Bone marrow (tissue), 2 donors: ENCODE results near the gene ALOX5AP.
"Not testable (repeated sequence)": the region's sequence is repeated elsewhere in the genome, so short reads cannot be mapped to it uniquely, and the experiment has no call there.

Source experiments
- DNase-seq, 2 donors: peaks; one replicate each; lab custom pipeline; 2025; lab: John Stamatoyannopoulos, UW

ALOX5AP gene

DNA sequence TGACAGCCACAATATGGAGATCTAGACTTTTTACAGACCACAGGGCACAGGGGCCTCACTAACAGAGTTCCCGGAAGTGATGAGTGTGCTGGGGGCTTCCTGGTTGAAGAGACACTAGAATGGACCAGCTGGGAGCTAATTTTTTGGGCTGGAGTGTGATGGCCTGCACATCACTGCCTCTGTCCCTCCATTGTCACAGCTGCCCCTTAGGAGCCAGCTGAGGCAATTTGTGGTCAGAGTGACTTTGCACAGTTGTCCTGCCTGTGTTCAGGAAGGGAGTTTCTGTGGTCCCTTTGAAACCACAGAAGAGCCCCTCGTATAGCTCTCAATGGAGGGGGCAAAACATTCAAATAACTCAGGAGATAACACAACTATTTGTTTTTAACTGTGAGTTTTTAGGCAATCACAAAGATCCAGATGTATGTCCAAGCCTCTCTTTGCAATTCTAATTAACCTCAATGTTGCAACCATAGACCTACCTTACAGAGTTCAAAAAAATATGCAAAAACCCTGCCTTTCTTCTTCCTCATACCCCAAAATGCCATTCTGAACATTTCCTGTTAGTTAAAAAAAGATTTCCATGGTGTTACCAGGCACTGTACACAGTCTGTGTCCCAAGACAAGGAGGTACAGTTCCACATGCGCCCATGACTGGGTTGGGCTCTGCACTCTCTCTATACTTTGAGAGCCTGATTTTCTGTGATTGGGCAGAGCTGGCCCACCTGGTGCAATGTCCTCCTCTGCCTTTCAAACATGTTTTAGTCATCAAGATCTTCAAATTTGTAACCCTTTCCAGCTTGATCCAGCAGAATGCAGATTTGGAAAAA is 2.4 kb downstream of the ALOX5AP start:
- peak in 1 of 2 donors; percentile 56 for DNase-seq

DNA sequence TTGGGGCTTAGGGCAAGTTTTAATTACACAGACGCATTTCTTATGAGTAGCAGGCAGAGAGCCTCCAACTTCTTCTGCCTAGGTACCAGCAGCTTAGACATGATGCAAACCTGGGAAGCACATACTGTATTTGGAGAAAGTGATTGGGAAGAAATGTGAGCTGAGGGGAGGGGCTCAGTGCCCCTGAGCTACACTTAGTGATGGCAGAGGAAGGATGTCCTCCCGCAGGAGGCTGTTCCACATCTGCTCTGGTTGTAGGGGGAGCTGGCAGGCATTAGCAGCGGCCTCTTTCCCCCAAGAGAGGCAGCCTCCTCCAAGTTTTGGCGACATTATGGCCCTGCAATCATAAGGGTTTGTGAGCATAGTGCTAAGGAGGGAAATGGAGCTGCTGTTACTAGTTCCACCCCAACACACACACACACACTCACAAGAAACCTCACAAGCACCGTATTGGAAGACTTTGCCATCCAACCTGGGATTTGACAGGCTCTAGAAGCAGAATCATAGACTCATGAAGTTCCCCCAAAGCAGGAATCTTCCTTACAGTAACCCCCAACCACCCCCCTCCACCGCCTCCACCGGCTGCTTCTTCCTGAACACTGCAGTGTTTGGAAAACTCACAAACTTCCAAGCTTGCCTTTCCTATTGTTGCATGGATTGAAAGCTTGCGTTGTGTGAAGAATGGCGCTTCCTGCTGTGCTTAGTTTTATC is 3.3 kb downstream of the ALOX5AP start:
- DNase-seq = no peak

DNA sequence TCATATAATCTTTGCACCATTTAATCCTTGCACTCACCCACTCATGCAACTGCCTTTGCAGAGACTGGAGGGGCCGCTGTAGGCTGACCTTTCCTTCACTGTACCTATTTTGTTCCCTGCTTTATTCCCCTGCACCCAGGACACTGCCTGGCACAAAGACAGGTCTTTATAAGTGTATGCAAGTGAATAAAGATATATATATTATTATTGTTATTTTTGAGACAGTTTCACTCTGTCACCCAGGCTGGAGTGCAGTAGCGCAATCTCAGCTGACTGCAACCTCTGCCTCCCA is 3.8 kb downstream of the ALOX5AP start:
- DNase-seq = no peak

DNA sequence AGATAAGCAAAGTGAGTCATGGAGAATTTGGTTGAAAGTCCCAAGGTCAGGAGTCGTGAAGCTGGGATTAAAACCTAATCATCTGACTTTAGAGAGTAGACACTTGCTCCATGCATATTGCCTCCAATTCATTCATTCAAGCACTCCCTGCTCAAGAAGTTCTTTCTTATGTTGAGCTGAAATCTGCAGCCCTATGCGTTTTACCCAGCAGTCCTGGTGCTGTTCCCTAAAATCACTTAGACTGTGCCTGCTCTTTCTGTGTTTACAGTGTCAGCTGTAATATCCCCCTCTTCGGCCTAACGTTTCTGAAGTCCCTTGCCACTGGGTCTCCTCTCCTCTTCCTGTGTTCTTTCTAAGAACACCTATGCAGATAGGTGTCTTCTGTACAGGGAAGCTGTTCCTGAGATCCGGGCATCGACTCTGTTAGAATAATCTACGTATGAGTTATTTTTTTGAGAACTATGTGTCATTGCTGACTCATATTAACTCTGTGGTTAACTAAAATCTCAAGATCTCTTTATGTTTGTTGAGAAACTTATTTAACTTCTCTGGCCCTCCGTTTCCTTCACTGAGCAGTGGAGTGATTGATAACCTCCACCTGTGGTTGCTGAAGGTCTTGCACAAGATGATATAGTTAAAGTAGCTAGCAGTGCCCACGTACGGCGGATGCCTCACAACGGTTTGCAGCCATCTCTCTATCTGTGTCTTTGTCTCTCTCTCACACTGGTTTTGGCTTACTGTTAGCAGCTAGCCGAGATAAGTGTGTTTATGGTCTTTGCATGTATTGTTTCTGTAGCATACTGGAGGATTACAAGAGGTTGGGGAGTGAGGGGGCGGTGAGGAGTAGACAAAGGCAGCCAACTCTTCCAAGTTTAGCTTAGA is 4.7 kb downstream of the ALOX5AP start:
- peak; percentile 31 to 83 for DNase-seq

DNA sequence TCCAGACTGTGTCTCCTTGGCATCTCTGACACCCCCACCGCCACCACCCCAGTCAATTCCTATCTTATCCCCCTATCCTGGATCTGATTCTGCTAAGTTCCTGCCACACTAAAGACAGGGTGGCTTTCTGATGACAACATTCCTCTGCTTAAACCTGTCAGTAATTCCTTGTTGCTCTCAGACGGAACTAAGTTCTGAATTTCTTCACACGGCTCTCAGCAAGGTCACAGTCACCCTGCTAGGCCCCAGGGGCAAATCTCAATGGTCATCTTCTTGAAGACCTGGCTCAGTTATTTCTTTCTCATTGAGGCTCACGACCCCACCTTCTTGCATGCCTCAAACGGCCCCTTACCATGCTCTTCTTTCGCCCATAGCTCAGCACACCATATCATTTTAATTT is 7.6 kb downstream of the ALOX5AP start:
- no peak for DNase-seq

DNA sequence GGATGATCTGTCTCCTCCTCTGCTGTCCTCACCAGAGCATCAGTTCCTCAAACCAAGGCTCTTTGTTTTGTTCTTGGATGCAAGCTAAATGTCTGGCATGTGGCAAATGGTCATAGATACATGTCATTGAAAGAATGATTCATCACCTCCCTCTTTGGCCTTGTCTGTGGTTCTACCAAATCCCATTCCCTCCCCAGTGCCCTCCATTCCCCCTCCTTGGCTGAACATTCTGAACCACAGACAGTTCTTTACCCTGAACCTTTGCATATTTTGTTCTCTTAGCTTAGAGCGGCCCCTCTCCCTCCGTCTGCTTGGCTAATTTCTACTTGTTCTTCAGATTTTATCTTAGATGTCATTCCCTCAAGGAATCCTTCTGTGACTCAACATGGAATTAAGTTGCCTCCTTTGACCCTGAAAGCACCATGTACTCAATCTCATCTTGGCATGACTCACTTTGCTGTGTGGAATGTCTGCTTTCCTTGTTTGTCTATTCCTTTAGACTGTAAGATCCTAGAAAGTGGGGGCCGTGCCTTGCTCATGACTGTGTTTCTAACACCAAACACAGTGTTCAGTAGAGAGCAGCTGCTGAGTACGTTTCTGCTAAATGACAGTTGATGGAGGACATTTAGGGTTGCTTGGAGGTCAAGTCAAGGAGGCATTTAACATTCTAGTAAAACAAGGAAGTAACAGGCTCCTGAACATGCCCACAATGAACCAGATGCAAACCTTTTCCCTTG is 8.1 kb downstream of the ALOX5AP start:
- DNase-seq = peak in 1 of 2 donors; percentile 8

DNA sequence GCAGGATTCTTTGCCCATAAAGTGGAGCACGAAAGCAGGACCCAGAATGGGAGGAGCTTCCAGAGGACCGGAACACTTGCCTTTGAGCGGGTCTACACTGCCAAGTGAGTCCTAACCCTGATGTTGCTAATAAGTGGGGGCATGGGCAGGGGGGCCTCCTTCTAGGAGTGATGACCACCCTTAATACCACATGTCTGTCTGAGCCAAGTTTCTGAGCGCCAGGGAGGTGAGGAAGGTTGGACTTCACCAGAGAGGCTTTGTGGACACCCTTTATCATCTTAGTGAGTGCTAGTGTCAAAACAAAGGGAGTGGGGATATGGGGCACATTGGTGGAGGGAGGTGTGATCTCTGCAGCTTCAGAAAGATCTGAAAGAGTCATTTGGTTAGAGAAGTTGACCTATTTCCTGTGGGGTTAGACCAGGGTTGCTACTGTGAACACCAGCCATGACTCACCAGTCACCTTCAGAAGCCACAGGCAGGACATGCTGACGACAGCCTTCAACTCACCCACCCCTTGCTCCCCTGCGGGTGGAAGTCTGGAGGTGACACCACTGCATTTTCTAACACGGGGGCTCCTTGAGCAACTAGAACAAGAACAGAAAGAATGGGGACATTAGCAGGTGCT is 8.8 kb downstream of the ALOX5AP start:
- DNase-seq = peak in 1 of 2 donors; percentile 98

DNA sequence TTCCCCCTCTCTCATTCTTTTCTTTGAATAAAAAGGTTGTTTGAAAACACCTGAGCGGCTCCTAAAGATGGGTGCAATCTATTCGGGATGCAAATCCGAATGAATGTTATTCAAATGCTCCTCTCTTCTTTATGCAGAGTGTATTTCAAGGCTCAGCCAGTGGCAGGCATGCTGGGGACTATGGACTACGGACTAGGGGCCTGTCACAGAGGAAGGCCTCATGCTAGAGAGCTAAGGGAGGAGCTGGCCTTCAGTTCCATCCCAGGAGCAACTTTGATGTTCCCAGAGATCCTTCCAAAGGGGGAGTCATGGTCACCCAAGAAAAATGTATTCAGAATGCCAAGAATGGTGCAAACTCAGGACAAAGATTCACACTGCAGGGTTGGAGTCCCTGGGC is 9.3 kb downstream of the ALOX5AP start:
- DNase-seq = no peak

DNA sequence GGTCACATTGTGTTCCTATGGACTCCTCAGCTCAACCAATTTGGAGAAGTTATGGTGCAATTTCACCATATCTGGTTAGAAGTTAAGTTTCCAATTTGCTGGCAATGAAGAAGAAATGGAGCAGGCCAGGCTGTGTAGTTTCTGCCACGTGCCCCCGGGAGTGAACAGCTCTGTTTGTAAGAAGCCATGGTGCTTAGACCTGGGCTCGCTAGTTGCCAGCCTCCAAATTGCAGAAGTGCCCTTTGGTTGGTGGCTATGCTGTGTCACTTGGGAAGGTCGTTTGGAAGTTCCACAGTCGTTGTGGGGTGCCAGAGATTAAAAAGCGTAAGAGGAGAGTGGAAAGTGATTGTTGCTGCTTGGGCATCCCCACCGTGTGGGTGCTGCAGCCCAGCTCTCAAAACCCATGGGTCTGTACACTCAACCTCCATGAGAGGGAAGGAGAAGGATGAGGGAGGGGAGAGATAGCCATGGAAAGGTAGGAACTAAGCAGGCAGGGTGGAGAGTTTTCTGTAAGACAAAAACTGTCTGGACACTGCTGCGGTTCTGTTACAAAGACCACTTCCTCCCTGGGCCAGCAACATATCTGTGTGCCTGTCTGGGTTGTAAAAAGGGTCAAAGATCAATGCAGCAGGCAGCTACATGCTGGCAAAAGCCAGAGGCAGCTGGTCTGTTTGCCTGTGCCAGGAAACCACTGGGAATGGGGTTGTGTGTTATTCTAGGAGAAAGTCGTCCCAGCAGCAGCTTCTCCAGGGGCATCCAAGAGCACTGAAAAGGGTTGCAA is 10.8 kb downstream of the ALOX5AP start:
- DNase-seq = peak; percentile 16 to 19

DNA sequence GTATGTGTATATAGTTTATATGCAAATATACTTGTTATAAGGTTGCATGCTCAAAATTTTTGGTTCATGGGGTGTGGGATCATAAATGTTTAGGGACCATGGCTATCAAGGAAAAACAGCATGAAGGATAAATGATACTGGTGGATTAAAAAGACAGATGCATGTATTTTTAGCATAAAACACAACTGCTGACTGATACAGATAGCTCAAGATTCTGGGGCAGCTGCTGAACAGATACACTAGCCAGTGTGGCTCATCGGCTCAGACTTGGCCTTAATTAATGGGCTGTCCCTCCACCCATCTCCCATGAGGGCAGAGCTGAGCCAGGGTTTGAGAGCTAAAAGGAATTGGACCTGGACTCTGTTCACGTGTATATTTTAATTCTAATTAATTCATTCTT is 11.4 kb downstream of the ALOX5AP start:
- no peak for DNase-seq

DNA sequence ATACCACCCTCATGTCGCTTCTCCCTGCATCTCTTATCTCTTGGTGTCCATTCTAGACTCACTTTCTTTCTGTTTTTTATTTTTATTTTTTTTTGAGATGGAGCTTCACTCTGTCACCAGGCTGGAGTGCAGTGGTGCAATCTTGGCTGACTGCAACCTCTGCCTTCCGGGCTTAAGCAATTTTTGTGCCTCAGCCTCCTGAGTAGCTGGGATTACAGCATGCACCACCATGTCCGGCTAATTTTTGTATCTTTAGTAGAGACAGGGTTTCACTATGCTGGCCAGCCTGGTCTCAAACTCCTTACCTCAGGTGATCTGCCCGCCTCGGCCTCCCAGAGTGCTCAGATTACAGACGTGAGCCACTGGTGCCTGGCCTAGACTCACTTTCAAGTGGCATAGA is 12.5 kb downstream of the ALOX5AP start:
- not testable (repeated sequence) for DNase-seq

DNA sequence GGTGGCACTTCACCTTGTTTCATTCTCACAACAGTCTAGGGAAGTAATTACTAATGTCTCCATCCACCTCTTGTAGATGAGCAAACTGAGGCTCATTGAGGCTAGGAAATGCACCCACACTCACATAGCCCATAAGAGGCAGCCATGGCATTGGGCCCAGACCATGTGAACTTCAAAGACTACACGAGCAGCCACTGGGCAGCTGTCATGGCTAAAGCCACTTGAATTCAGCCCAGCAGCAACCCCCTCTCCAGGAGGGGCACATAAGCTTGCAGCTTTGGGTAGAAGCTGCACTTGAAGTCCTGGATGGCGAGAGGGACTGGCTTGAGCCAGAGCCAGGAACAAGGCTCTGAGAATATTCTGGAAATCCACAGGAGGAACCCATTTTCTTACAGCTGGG is 13.4 kb downstream of the ALOX5AP start:
- no peak for DNase-seq

DNA sequence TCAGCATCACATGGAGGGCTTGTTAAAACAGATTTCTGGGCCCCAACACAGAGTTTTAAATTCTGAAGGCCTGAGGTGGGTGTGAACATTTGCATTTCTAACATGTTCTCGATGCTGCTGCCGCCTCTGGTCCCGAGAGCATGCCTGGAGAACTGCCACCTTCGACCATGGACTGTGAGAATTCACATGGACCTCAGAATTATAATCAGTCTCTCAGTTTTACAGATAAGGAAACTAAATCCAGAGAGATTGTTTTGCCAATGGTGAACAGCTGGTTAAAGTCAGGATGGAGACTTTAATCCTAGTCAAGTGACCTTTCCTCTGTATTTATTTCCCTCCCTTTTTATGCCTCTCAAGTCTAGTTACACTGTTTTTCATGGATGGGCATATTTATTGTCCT is 14.7 kb downstream of the ALOX5AP start:
- DNase-seq = no peak

DNA sequence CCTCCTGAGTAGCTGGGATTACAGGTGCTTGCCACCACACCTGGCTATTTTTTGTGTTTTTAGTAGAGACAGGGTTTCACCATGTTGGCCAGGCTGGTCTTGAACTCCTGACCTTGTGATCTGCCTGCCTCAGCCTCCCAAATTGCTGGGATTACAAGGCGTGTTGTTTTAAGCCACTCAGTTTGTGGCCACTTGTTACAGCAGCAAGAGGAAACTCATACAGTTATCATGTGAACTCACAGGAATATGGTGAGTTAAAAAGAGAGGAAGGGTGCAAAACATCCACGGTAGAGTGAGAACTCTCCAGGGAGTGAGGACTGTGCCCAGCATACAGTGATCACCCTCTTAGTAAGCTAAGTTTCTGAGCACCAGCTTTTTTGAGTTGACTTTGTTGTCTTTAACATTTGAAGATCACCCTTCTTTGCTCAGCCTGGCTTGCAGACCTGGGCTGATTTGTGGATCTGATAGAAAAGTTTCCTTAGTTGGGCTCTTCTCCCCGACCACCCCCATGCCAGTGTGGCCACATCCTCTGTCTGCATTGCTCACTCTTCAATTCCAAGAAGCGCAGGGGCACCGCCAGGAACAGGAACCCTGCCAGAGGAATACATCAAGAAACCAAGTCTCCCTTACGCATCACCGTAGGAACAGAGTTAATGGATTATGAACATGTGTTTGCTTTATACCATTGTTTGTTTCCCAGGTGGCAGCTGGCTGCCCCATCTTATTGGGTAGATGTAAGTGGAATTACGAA is 16.0 kb downstream of the ALOX5AP start:
- peak in 1 of 2 donors; percentile 3 for DNase-seq

DNA sequence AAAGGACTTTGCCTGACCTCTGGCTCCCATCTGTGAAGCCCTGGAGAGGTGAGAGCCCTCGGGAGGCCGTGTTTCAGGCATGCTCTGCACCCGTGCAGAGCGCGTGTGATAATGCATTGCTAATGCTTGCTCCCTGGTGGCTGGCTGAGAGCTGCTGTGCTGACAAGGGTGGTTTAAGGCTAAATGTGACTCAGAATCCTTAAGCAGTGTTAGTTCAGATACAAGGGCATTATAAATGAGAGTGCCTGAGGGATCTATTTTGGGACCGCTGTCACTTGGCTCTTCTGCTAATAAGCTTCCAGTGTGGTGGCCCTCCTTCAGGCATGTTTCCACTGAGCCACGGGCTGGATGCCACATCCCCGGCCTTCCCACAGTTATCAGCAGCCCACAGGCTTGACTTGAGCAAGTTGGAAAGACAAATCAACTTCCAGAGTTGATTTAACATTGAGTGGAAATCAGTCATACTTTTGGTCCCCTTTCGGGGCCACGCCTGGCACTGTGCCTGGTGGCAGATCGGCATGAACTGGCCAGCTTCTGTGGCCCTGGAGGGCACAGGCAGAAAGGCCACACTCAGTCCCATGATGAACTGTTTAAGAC is 17.0 kb downstream of the ALOX5AP start:
- DNase-seq = no peak

DNA sequence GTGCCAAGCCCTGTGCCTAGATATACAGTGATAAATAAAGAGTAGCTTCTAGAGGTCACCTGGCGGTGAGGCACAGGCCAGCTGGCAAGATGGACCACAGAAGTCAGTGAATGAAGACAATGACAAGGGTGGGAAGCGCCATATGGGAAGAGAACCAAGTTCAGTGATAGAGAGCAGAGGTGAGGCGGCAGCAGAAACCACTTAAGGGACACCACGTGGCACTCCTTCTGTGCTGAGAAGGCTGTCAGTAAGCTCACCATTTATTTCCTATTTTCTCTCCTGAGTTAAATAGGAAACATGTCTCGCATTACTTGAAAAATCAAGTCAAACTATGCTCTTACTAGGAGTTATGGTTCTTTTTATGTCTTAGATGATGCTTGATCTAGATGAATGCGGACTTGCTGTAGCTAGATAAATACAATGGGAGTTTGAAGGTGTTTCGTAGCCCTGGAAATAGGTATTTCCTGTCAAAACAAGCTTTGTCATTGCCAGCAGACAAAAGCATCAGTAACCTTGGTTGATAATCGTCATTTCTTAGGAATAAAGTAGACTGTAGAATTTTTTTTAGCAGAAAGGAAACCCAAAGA is 17.8 kb downstream of the ALOX5AP start:
- no peak for DNase-seq

DNA sequence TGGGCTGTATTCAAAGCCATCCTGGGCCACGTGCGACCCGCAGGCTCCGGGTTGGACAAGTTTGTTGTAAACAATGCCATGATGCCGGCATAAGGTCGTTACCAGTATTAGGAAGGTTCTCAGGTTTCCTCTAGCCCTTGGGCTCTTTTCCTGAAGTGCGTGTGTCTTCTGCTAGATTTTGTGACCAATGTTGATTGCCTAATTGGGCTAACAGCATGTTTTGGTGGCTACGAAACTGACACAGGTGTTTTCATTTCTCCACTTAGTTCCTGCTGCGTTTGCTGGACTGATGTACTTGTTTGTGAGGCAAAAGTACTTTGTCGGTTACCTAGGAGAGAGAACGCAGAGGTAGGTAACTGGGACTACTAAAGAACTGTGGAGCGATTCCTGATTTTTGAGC is 20.3 kb downstream of the ALOX5AP start:
- DNase-seq = no peak

DNA sequence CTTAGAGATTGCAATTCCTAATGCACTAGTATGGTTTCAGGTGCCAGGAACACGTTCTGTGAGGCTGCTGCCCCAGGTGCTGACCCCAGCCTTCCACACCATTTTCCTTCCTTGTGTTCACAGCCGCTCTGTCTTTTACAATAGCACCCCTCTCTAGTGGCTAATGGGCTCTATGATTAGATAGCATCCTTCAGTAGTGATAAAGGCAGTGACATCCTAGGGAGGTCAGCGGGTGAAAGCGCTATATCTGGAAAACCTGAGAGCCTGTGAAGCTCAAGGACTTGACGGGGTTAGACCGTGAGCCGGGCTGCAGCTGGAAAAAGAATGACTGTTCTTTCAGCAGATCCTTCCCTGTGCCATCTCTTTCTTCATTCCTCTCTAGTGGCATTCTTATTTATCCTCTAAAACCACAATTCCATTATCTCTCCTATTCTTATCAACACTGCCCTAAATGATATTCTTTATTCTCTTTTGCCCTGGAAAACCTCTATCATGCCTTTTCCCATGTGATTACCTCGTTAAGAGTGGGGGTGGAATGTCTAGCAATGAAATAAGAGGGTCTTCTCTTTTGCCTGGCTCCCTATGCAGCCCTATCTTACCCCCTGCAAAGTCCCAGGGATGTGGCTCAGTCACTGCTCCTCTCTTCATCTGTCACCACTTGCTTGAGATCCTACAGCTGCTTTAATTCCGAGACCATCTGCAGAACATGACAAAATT is 21.8 kb downstream of the ALOX5AP start:
- no peak for DNase-seq

DNA sequence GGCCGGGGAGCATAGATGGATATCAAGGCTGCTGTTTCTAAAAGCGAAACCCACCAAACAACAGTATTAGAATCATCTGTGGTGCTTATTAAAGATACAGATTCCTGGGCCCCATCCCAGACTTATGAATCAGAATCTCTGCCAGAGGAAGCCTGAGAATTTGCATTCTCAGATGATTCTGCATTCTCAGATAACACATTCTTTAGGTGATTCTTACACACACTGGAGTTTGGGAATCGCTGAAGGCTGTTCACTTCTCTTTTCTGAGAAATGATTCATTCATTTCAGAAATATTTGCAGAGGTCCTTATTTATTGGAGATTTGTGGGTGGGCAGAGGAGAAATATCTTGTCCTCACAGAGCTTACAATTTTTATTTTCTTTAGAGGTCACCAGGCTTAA is 24.4 kb downstream of the ALOX5AP start:
- no peak for DNase-seq
